ENCODE data around the gene MBOAT7. TPM values are rescaled to one million over a fixed set of nuclear protein-coding genes. Genes with fewer than 3 reads are reported as not detected.

MBOAT7 gene
- polyA plus RNA-seq, 1 experiment: 45.1 TPM

DNA sequence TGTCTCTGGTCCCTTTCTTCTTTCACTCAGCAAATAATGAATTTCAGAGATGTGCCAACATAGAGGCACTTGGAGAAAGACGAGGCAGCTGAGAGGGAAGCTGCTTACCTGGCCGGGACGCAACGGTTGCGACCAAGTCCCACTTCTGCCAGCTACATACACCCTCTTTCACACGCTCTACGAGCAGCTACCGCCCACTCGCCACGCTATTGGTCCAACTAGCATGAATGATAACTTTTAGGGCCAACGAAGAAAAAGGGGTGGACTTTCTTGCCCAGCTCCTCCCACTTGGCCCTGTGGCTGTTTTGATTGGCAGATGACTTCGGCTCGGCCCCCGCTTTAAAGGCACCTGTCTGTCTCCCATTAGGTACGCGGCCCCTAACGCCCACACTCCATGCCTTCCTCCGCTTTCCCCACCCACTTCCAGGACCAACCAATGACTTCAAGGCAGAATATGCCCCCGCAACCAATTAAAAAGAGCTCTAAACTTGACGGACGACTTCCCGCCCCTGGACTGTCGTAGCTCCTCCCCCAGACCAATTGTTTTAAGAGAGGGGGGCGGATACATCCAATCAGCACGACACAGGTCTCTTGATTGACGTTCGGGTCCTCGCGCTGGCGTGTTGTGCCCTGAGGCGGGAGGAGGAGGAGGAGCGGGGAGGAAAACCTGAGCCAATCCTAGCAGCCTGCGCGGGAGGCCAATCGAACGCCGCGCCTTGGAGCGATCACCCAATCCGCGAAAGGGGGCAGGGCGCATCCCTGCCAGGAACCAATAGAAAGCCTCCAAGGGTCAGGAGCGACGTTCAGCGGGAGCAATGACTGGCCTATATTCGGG is 52.3 kb downstream of the MBOAT7 start:
- Histone ChIP-seq H3K27me3 (ENCODE audit: control insufficient read depth, insufficient read depth, low read length) (peaks cover 3% of the 10 kb centered on the region), H3K4me3 (ENCODE audit: low read depth, low read length) (peak overlapping the region; percentile 77), H3K9me3 (ENCODE audit: control insufficient read depth, insufficient read depth, low read length) (peaks cover 4% of the 10 kb centered on the region), H3K27ac (ENCODE audit: low read depth, low read length) (peak overlapping the region; percentile 65)
- CTCF ChIA-PET: interaction anchor here (0.5 to 1.4 kb wide), 5 partner anchors 22 to 1516 kb away, joined by 3 to 6 read pairs (median 4); partner anchors contain the start of gene LENG1
- POLR2A ChIA-PET: interaction anchor here (0.5 to 3.9 kb wide), 20 partner anchors 11 to 312 kb away, joined by 3 to 23 read pairs (median 5); partner anchors contain the start of genes LENG1, LENG8, MBOAT7 and MYADM
- TF ChIP-seq, protein P1, sequence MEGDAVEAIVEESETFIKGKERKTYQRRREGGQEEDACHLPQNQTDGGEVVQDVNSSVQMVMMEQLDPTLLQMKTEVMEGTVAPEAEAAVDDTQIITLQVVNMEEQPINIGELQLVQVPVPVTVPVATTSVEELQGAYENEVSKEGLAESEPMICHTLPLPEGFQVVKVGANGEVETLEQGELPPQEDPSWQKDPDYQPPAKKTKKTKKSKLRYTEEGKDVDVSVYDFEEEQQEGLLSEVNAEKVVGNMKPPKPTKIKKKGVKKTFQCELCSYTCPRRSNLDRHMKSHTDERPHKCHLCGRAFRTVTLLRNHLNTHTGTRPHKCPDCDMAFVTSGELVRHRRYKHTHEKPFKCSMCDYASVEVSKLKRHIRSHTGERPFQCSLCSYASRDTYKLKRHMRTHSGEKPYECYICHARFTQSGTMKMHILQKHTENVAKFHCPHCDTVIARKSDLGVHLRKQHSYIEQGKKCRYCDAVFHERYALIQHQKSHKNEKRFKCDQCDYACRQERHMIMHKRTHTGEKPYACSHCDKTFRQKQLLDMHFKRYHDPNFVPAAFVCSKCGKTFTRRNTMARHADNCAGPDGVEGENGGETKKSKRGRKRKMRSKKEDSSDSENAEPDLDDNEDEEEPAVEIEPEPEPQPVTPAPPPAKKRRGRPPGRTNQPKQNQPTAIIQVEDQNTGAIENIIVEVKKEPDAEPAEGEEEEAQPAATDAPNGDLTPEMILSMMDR (IDR thresholded peaks at IDR 0.05; ENCODE audit: low read depth, low read length): no peak
- DNase-seq (ENCODE audit: low read depth, low spot score): peak; percentile 100

DNA sequence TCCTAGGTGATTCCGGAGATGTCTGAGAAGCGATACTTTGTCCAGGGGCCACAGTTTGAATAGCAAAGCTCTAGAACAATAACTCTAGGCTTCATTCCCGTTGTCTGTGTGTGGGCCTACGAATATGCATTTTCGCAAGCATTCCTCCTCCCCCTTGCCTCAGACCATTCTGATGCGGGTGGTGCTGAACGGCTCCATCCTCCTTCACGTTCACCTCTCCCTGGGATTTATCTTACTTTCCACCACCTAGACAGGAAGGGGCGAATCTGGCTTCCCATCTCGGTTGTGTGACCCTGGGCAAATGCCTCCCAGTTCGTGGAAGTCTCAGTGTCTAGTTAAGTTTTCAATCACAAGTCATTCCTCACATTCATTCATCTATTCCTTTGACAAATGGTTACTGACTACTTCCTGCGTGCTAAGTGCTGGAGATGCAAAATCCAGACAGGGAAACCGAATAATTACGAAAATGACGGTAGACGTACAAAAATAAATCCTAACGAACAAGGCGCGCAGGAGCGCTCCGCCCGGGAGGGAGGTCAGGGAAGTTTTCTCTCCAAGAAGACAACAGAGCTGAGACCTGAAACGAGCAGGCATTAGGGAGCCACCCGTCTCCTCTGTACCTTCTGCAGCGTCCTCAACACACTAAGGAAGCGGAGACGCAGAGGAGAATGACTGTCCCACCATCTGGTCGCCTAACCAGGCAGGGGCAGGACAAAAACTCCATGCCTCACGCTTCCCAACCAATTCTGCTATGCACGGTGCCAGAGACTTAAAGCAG is 53.1 kb downstream of the MBOAT7 start:
- CTCF ChIA-PET: interaction anchor here (1.0 to 1.2 kb wide), 3 partner anchors 105 to 343 kb away, joined by 3 to 4 read pairs (median 3); no protein-coding TSS in a partner anchor
- DNase-seq (ENCODE audit: low read depth, low spot score): no peak
- peak overlapping the region; percentile 65 for H3K27ac ChIP-seq (ENCODE audit: low read depth, low read length)

DNA sequence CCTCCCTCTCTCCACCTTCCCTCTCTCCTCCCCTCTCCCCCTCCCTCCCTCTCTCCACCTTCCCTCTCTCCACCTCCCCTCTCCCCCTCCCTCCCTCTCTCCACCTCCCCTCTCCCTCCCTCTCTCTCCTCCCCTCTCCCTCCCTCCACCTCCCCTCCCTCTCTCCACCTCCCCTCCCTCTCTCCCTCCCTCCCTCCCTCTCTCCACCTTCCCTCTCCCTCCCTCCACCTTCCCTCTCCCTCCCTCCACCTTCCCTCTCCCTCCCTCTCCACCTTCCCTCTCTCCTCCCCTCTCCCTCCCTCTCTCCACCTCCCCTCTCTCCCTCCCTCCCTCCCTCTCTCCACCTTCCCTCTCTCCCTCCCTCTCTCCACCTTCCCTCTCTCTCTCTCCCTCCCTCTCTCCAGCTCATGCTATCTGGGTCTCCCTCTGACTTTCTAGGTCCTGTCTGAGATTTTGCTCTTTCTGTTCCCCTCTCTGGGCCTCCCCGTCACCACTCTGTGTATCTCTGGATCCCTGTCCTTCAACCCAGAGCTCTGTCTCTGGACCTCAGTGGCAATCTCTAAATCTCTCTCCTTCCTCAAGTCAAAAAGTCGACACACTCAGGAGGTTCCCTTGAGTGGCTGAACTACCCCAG is 55.3 kb downstream of the MBOAT7 start:
- DNase-seq (ENCODE audit: low read depth, low spot score): no peak
- TF ChIP-seq, protein P1 (IDR thresholded peaks at IDR 0.05; ENCODE audit: low read depth, low read length): no peak
- Histone ChIP-seq H3K27me3 (ENCODE audit: control insufficient read depth, insufficient read depth, low read length) (peaks cover 3% of the 10 kb centered on the region), H3K27ac (ENCODE audit: low read depth, low read length) (no peak overlapping the region), H3K4me3 (ENCODE audit: low read depth, low read length) (no peak overlapping the region), H3K9me3 (ENCODE audit: control insufficient read depth, insufficient read depth, low read length) (peaks cover 4% of the 10 kb centered on the region)
- ChIA-PET POLR2A (no interaction called here), CTCF (no interaction called here)

More for the DNA sequence above, 53.1 kb downstream of the MBOAT7 start:
- POLR2A ChIA-PET: interaction anchor here (0.8 to 3.9 kb wide), 12 partner anchors 11 to 313 kb away, joined by 3 to 23 read pairs (median 6); partner anchors contain the start of genes LENG1, LENG8, MBOAT7 and MYADM
- Histone ChIP-seq H3K27me3 (ENCODE audit: control insufficient read depth, insufficient read depth, low read length) (peaks cover 3% of the 10 kb centered on the region), H3K4me3 (ENCODE audit: low read depth, low read length) (peak overlapping the region; percentile 77), H3K9me3 (ENCODE audit: control insufficient read depth, insufficient read depth, low read length) (peaks cover 4% of the 10 kb centered on the region)
- TF ChIP-seq, protein P1 (IDR thresholded peaks at IDR 0.05; ENCODE audit: low read depth, low read length): no peak

DNA sequence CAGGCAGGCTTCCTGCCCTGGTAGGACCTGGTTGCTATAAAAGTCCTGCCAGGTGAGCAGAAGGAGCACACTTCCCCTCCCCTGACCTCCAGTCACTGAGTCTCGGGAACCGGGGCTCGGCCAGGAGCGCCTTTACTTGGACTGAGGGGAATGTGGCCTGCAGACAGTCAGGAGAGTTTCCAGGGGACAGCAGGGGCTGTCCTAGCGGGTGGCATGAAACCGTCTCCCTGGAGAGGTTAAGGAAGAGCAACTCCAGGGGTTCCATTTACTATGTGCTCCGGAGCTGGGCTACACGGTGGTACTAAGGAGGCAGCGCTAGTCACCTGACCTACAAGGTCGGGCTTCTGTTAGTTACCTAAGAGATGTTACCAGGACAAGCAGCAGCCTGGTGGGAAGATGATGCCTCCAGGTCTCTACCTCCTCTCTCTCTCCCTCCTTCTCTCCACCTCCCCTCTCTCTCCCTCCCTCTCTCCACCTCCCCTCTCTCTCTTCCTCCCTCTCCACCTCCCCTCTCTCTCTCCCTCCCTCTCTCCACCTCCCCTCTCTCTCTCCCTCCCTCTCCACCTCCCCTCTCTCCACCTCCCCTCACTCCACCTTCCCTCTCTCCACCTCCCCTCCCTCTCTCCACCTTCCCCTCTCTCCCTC is 55.9 kb downstream of the MBOAT7 start:
- Histone ChIP-seq H3K9me3 (ENCODE audit: control insufficient read depth, insufficient read depth, low read length) (peaks cover 4% of the 10 kb centered on the region), H3K27me3 (ENCODE audit: control insufficient read depth, insufficient read depth, low read length) (peaks cover 3% of the 10 kb centered on the region), H3K27ac (ENCODE audit: low read depth, low read length) (peak overlapping the region; percentile 52), H3K4me3 (ENCODE audit: low read depth, low read length) (no peak overlapping the region)
- CTCF ChIA-PET: no interaction called here
- TF ChIP-seq, protein P1 (IDR thresholded peaks at IDR 0.05; ENCODE audit: low read depth, low read length): no peak
- POLR2A ChIA-PET: no interaction called here
- DNase-seq (ENCODE audit: low read depth, low spot score): peak; percentile 74

Measured in AG04450 (cell line).